Raji (cell line): Measurements from ENCODE around the gene SQSTM1.
A peak's percentile ranks its signal among the peaks of the same experiment; 100 is the strongest.

Experiments
- POLR2A ChIP-seq: IDR thresholded peaks from 2 replicates; pipeline ENCODE4 v1.6.1; 2011; ENCODE audit warnings: low read depth, low read length, control low read depth; ENCODE audit not compliant: insufficient read depth

The SQSTM1 gene

GRCh38 chr5:179820483-179821297 is at the start of gene SQSTM1:
SQSTM1 (plus strand) TSS chr5:179820905; CDS start chr5:179820937, 32 bp downstream.
- TF ChIP-seq POLR2A, result peak; percentile 99

GRCh38 chr5:179771311-179771895 is 49.3 kb upstream of the SQSTM1 start:
- no peak for TF ChIP-seq POLR2A

GRCh38 chr5:179772351-179772750 is 48.4 kb upstream of the SQSTM1 start:
- no peak for TF ChIP-seq POLR2A

GRCh38 chr5:179773686-179774040 is 47.0 kb upstream of the SQSTM1 start:
- TF ChIP-seq POLR2A, result no peak

GRCh38 chr5:179774442-179774841 is 46.3 kb upstream of the SQSTM1 start:
- no peak for TF ChIP-seq POLR2A

- no peak for TF ChIP-seq POLR2A
These were observed 44.2 kb upstream of the SQSTM1 start for GRCh38 chr5:179776411-179776938.

GRCh38 chr5:179777456-179777855 is 43.2 kb upstream of the SQSTM1 start:
- TF ChIP-seq POLR2A, result no peak

DNA sequence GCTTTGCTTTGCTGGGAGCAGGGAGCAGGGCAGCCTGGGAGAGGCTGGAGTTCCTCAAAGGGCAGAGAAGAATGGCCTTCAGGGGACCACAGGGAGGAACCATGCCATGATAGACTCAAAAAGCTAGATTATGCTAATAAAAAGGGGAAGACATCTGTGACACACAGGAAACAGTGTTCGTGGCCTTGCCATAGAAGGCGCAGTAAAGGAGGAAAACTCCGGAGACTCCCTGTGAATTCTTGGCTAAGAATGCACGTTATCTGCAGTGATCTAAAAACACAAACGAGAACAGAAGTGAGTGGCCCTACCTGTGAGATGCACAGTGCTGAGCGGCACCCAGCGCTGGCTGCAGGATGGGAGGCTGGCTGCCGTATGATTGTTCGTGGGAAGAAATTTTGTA is 42.8 kb upstream of the SQSTM1 start:
- no peak for TF ChIP-seq POLR2A

DNA sequence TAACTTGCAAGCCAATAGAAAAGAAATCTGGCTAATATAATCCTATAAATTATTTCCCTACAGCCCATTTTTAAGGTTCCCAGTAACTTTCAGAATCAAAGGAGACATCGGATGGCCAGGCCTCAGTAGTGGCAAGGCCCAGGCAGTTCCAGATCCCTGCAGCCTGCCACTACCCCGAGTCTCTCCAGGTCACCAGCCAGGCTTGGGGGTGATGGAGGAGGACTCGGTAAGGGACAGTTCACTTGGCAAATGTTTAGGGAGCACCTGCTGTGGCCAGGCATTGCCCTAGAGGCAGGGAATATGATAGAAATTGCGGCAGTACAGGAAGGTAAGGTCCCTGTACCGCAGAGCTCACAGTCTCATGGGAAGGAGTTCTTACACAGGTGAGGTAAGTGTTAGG is 42.1 kb upstream of the SQSTM1 start:
- no peak for TF ChIP-seq POLR2A

DNA sequence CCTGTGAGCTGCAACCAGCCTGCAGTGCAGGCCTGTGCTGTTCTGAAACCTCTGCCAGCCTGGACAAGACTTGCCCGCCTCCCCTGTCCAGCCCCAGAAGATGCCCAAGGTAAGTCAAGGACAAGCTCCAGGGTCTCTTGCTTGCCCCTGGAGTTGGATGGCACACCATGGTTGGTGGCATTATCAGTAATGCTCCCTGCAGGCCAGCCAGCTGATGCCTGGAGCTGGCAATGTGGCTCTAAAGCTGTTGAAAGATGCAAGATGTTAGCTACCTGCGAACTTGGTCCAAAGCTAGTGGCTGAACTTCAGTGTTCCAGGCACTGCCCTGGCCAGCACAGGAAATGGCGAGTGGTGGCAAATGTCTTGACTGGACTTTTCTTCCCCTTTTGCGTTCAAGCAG is 40.9 kb upstream of the SQSTM1 start:
- no peak for TF ChIP-seq POLR2A

GRCh38 chr5:179780362-179780761 is 40.3 kb upstream of the SQSTM1 start:
- no peak for TF ChIP-seq POLR2A

GRCh38 chr5:179781846-179782245 is 38.9 kb upstream of the SQSTM1 start:
- no peak for TF ChIP-seq POLR2A

GRCh38 chr5:179783128-179783527 is 37.6 kb upstream of the SQSTM1 start:
- no peak for TF ChIP-seq POLR2A

DNA sequence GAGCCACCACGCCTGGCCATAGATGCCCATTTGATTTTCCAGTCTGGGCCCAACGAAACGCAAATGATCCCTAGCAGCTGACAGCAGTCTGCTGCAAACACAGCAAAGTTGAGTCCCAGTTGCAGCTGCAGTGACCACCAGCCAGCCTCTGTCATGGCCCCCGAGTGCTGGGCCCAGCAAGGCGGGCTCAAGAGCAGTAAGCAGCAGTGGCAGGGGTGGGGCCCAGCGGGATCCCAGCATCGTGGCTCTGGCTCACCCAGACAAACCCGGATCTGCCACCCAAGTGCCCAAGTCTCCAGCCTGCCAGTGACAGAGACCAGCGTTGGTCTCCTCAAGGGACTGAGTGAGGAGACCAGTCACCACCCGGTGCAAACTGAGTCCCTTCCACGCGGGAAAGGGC is 33.8 kb upstream of the SQSTM1 start:
- TF ChIP-seq POLR2A, result no peak

DNA sequence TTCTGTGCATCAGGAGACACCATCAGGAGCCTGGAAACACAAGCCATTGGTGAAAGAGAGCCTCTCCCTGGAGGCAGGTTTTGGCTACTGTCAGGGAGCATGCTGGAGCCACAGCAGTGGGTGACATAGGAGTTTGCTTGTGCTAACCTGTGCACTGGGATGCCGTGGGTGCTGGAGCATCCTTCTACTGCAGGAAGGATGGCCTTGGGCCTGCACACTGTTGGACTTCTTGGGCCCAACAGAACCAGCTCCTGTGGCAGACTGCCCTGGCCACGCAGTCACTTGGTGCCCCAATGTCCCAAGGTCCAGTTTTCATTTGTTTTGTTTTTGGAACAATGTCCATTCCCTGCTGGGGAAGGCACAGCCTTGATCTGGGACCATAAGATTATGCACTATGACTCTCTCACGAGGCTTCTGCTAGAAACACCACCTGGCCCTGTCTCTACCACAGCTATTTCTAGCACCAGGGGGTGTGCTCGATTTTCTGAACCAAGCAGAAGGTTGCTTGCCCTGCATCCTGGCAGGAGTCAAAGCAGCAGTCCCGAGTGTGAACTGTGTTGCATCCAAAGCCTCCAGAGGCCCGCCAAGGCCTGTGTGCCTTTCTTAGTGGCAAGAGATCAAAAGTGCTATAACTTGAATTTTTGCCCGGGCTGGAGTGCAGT is 32.4 kb upstream of the SQSTM1 start:
- no peak for TF ChIP-seq POLR2A
